HFF-Myc (cell line): Measurements from ENCODE around the gene PTP4A1.

Source experiments
- DNase-seq: peaks from one replicate; pipeline ENCODE4 v3.0.0-alpha.2; 2011; ENCODE audit warnings: low read depth; ENCODE audit errors: extremely low read depth
- H3K4me3 ChIP-seq: replicated peaks from 2 replicates; pipeline ENCODE4 v1.5.1; 2011; ENCODE audit warnings: low read depth, mild to moderate bottlenecking, control low read depth, low read length
- CTCF ChIP-seq: IDR thresholded peaks from 2 replicates; pipeline ENCODE4 v1.5.1; 2012; ENCODE audit warnings: mild to moderate bottlenecking, low read depth, low read length, control low read depth; ENCODE audit errors: missing control alignments

PTP4A1 gene

GRCh38 chr6:63530182-63530581 is 42.1 kb upstream of the PTP4A1 start:
- no peak for TF ChIP-seq CTCF
- no peak for DNase-seq
- no peak overlapping the region for H3K4me3 ChIP-seq

- H3K4me3 ChIP-seq: no peak overlapping the region
- TF ChIP-seq CTCF: no peak
- no peak for DNase-seq
Observed at GRCh38 chr6:63530991-63531390, 41.3 kb upstream of the PTP4A1 start.

- DNase-seq: no peak
- no peak for TF ChIP-seq CTCF
- no peak overlapping the region for H3K4me3 ChIP-seq
Observed at GRCh38 chr6:63533026-63533425, 39.3 kb upstream of the PTP4A1 start.

GRCh38 chr6:63533952-63534351 is 38.3 kb upstream of the PTP4A1 start:
- no peak for DNase-seq
- H3K4me3 ChIP-seq: no peak overlapping the region
- TF ChIP-seq CTCF: no peak

GRCh38 chr6:63537201-63537958 is 34.9 kb upstream of the PTP4A1 start:
- H3K4me3 ChIP-seq: no peak overlapping the region
- no peak for DNase-seq
- no peak for TF ChIP-seq CTCF

GRCh38 chr6:63537959-63538300 is 34.4 kb upstream of the PTP4A1 start:
- H3K4me3 ChIP-seq: no peak overlapping the region
- no peak for TF ChIP-seq CTCF
- no peak for DNase-seq

GRCh38 chr6:63538550-63538949 is 33.7 kb upstream of the PTP4A1 start:
- DNase-seq: no peak
- no peak overlapping the region for H3K4me3 ChIP-seq
- TF ChIP-seq CTCF: no peak
